ENCODE results near the gene PICK1. TPM values are rescaled to one million over a fixed set of nuclear protein-coding genes. Genes with fewer than 3 reads are reported as not detected.
"Not testable (repeated sequence)": the region's sequence is repeated elsewhere in the genome, so short reads cannot be mapped to it uniquely, and the experiment has no call there.

PICK1 gene
- total RNA-seq, 4 donors from 2014 or later, result 16.1 to 43.0 (median 31.6) TPM

- ATAC-seq (ENCODE audit: low FRiP score), result no peak
- peak; percentile 58 for DNase-seq (ENCODE audit: low spot score)
- TF ChIP-seq CTCF (IDR thresholded peaks at IDR 0.05), result no peak
These were observed 24.3 kb upstream of the PICK1 start for GRCh38 chr22:38032681-38033521.

GRCh38 chr22:38033522-38034277 is 23.5 kb upstream of the PICK1 start:
- no peak for TF ChIP-seq CTCF (IDR thresholded peaks at IDR 0.05)
- no peak for ATAC-seq (ENCODE audit: low FRiP score)

GRCh38 chr22:38034278-38034882 is 22.8 kb upstream of the PICK1 start:
- TF ChIP-seq CTCF (IDR thresholded peaks at IDR 0.05), result no peak
- DNase-seq (ENCODE audit: low spot score), result no peak
- ATAC-seq (ENCODE audit: low FRiP score), result peak; percentile 50

More at GRCh38 chr22:38033522-38034277, 23.5 kb upstream of the PICK1 start:
- no peak for DNase-seq (ENCODE audit: low spot score)

- no peak for TF ChIP-seq CTCF (IDR thresholded peaks at IDR 0.05)
- DNase-seq (ENCODE audit: low spot score), result no peak
- no peak for ATAC-seq (ENCODE audit: low FRiP score)
These were observed 22.2 kb upstream of the PICK1 start for GRCh38 chr22:38034884-38035529.

GRCh38 chr22:38035530-38035885 is 21.7 kb upstream of the PICK1 start:
- no peak for ATAC-seq (ENCODE audit: low FRiP score)
- DNase-seq (ENCODE audit: low spot score), result no peak
- TF ChIP-seq CTCF (IDR thresholded peaks at IDR 0.05), result no peak

GRCh38 chr22:38036392-38037062 is 20.7 kb upstream of the PICK1 start:
- no peak for ATAC-seq (ENCODE audit: low FRiP score)
- no peak for DNase-seq (ENCODE audit: low spot score)
- TF ChIP-seq CTCF (IDR thresholded peaks at IDR 0.05), result no peak

- not testable (repeated sequence) for DNase-seq (ENCODE audit: low spot score); ATAC-seq (ENCODE audit: low FRiP score)
These were observed 19.6 kb upstream of the PICK1 start for GRCh38 chr22:38037367-38038150.

Measured in omental fat pad (tissue), 4 donors.